Sigmoid colon (tissue), 4 donors: ENCODE results near the gene SMYD5.

Source experiments
- EP300 ChIP-seq, 4 donors: sonication (generic); formaldehyde crosslinking; IDR thresholded peaks; one replicate each; pipeline ENCODE4 v1.6.1; 2017; ENCODE audit warnings: antibody characterized with exemption in 4 of 4
- POLR2A ChIP-seq, 2 donors: fragments of 450-650 bp; IDR thresholded peaks; one replicate each; pipeline ENCODE4 v1.6.1; 2016; ENCODE audit warnings: antibody characterized with exemption in 2 of 2, mild to moderate bottlenecking in 2 of 2, moderate library complexity in 2 of 2
- POLR2AphosphoS5 ChIP-seq, 4 donors: sonication (generic); formaldehyde crosslinking; IDR thresholded peaks; one replicate each; pipeline ENCODE4 v1.6.1; 2017; ENCODE audit warnings: antibody characterized with exemption in 4 of 4
- TF ChIP-seq, protein P1 (sequence below), 4 experiments: fragments of 450-650 bp in 3 of 4; fragments of 200-600 bp in 1 of 4; IDR thresholded peaks; one replicate each; pipeline ENCODE4 v1.5.1; 2016 to 2019; ENCODE audit warnings: antibody characterized with exemption in 4 of 4, mild to moderate bottlenecking in 3 of 4, moderate library complexity in 2 of 4

DNA sequence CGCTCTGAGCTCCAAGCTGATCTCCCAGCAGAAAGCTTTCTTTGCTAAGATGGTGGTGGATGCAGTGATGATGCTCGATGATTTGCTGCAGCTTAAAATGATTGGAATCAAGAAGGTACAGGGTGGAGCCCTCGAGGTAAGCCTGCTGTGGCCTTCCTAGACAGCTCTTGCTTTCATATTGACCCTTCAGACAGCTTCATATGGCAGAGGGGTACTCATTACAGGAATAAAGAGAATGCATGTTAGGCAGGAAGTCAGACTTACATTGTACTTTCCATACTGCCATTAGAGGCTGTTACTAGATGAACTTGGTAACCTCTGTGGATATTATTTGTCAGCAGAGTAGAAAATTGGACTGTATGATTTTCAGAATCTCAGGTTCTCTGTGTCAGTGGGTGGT lies 30.5 kb downstream of the SMYD5 start:
- TF ChIP-seq, protein P1, sequence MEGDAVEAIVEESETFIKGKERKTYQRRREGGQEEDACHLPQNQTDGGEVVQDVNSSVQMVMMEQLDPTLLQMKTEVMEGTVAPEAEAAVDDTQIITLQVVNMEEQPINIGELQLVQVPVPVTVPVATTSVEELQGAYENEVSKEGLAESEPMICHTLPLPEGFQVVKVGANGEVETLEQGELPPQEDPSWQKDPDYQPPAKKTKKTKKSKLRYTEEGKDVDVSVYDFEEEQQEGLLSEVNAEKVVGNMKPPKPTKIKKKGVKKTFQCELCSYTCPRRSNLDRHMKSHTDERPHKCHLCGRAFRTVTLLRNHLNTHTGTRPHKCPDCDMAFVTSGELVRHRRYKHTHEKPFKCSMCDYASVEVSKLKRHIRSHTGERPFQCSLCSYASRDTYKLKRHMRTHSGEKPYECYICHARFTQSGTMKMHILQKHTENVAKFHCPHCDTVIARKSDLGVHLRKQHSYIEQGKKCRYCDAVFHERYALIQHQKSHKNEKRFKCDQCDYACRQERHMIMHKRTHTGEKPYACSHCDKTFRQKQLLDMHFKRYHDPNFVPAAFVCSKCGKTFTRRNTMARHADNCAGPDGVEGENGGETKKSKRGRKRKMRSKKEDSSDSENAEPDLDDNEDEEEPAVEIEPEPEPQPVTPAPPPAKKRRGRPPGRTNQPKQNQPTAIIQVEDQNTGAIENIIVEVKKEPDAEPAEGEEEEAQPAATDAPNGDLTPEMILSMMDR (IDR thresholded peaks at IDR 0.05): no peak
- no peak for TF ChIP-seq EP300 (IDR thresholded peaks at IDR 0.05)
- no peak for TF ChIP-seq POLR2A (IDR thresholded peaks at IDR 0.05)
- TF ChIP-seq POLR2AphosphoS5 (IDR thresholded peaks at IDR 0.05): no peak
